ENCODE measurements around the gene SRD5A3. TPM values are rescaled to one million over a fixed set of nuclear protein-coding genes. Genes with fewer than 3 reads are reported as not detected.

Gene SRD5A3
- total RNA-seq, 1 donor from 2014 or later: 6.8 TPM

DNA sequence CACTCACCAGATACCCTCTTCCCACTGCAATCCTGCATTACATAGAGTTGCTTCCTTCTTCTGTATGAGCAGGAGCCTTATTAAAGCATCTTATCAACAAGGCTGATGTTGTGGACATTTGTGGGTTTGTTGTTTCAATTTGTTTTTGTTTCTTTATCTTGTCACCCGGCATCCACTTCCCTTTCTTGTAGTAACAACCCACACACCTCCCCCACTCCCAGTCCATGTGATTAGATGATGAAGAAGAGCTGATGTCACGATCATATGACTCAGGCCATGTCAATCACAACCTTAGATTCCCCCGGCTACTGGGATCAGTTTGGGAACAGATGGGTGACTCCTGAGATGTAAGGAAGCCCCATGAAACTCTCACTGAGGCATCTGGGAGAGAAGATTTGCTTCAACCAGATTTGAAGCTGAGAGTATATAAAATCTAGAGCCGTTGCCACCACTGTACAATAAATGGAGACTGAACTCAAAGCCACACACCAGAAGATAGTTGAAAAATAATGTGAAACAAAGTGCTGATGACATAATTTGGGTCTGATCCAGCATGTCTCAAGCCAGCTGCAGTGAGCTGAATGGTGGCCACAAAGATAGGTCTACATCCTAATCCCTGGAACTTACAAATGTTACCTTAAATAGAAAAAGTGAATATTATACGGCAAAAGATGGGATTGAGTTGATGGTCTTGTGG, 34.1 kb upstream of the SRD5A3 start:
- peak overlapping the region; percentile 47 for H3K27ac ChIP-seq (replicated peaks)
- no peaks in the 10 kb centered on the region for H3K9me3 ChIP-seq (replicated peaks)
- TF ChIP-seq, protein P1, sequence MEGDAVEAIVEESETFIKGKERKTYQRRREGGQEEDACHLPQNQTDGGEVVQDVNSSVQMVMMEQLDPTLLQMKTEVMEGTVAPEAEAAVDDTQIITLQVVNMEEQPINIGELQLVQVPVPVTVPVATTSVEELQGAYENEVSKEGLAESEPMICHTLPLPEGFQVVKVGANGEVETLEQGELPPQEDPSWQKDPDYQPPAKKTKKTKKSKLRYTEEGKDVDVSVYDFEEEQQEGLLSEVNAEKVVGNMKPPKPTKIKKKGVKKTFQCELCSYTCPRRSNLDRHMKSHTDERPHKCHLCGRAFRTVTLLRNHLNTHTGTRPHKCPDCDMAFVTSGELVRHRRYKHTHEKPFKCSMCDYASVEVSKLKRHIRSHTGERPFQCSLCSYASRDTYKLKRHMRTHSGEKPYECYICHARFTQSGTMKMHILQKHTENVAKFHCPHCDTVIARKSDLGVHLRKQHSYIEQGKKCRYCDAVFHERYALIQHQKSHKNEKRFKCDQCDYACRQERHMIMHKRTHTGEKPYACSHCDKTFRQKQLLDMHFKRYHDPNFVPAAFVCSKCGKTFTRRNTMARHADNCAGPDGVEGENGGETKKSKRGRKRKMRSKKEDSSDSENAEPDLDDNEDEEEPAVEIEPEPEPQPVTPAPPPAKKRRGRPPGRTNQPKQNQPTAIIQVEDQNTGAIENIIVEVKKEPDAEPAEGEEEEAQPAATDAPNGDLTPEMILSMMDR (IDR thresholded peaks at IDR 0.05; ENCODE audit: borderline replicate concordance): no peak
- H3K36me3 ChIP-seq: no peaks in the 10 kb centered on the region
- no peak overlapping the region for H3K4me3 ChIP-seq
- no peak for DNase-seq
- no peaks in the 10 kb centered on the region for H3K4me1 ChIP-seq
- H3K27me3 ChIP-seq (ENCODE audit: low read depth): peaks cover 6% of the 10 kb centered on the region
- intact Hi-C loops (cut with micrococcal nuclease): no loop called here

DNA sequence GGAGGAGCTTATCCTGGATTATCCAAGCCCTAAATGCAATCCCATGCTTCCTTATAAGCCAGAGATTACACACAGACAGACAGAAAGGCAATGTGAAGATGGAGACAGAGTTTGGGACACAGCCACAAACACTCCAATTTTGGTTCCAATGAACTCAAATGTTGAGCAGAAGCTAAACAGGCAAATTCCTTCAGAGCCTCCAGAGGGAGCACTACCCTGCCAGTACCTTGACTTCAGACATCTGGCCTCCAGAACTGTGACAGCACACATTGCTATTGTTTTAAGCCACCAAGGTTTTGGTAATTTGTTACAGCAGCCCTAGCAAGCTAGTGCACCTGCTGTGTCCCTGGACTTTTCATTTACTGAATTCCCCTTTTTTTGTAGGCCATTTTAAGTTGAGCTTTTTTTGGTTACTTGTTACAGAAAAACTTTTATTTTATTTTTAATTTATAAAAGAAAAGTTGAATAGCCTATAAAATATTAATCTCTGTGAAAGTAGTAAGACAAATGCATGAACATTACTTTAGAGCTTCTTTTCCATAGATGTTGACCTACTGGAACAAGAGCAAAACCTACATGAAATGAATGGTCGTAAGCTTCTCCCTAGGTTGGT, 33.4 kb upstream of the SRD5A3 start:
- Histone ChIP-seq H3K9me3 (replicated peaks) (no peaks in the 10 kb centered on the region), H3K4me3 (no peak overlapping the region), H3K4me1 (no peaks in the 10 kb centered on the region), H3K36me3 (no peaks in the 10 kb centered on the region), H3K27ac (replicated peaks) (peak overlapping the region; percentile 47), H3K27me3 (ENCODE audit: low read depth) (peaks cover 6% of the 10 kb centered on the region)
- no peak for DNase-seq
- TF ChIP-seq, protein P1 (IDR thresholded peaks at IDR 0.05; ENCODE audit: borderline replicate concordance): peak; percentile 79
- intact Hi-C loops (cut with micrococcal nuclease): no loop called here

DNA sequence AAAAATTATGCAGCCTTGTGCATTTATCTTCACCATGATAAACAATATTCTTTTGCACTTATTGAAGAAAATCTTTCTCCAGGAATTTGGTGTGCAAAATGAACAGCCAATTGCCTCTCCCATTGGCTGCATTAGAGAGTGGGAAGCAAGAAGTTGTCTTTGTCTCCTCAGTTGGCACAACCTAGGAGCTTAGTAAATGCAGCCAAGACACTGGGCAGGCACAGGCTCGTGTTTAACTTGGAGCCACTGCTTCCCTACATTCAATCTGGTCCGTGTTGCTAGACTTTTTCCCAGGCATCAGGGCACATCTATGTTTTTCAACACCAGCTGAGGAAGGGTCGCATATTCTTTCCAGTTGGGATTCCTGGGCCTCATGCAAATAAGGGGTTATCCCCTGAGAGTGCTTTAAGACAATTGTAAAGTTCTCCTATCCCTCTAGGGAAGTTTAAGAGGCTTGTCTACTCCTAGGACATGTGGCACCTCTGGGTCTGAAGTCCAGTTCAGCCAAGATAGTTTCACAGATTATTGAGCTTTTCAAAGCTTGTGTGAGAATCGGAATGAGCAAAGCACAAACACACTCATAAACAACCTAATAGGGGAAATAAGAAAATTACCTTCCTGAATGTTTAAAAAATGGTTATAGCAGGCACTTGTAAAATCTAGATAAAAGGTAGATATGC, 31.8 kb upstream of the SRD5A3 start:
- no peak for DNase-seq
- H3K4me1 ChIP-seq: peaks cover 15% of the 10 kb centered on the region
- no peaks in the 10 kb centered on the region for H3K36me3 ChIP-seq
- peaks cover 6% of the 10 kb centered on the region for H3K27me3 ChIP-seq (ENCODE audit: low read depth)
- no peak overlapping the region for H3K27ac ChIP-seq (replicated peaks)
- TF ChIP-seq, protein P1 (IDR thresholded peaks at IDR 0.05; ENCODE audit: borderline replicate concordance): no peak
- intact Hi-C loops (cut with micrococcal nuclease): no loop called here
- H3K4me3 ChIP-seq: no peak overlapping the region
- H3K9me3 ChIP-seq (replicated peaks): no peaks in the 10 kb centered on the region

DNA sequence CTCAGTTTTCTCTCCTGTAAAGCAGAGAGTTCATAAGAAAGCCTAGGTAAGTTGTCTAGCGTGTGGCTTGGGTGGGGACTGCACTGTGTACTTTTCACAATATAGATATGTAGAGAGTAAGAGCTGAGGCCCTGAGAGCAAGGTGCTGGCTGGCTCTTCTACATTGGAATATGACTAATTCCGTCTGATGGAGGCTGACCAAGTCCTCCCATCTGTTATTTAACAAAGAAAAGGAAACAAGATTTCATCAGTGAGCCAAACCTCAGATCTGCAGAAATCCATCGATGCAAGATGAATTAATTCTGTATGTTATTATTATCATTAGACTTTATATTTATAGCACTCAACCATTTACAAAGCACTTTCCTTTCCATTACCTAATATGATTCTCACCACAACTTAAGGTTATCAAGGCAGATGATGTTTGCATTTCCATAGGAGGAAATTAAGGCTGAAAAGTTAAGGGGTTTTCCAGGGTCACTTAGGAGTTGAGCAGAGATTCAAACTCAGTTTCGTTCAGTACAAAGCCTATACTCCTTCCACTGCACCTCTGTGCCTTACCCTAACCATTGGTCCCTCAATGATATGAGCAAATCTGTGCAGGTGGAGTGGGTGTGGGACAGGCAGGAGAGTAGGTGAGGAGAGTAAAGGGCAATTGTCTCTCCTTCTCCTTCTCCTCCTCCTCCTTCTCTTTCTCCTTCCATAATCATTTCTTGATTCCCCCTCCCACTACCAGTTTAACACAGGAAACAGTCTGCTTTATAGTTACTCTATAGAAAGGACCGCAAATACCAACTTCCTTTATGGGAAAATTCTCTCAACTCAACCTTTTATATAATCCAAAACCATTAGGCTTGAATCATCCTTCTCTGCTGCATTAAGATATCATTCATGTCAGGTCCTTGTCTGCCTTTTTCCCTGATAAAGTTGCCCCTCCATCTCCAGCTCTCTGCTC, 27.6 kb upstream of the SRD5A3 start:
- DNase-seq: no peak
- Histone ChIP-seq H3K4me3 (no peak overlapping the region), H3K36me3 (no peaks in the 10 kb centered on the region), H3K9me3 (replicated peaks) (no peaks in the 10 kb centered on the region), H3K27me3 (ENCODE audit: low read depth) (peaks cover 6% of the 10 kb centered on the region), H3K4me1 (peaks cover 20% of the 10 kb centered on the region), H3K27ac (replicated peaks) (no peak overlapping the region)
- intact Hi-C loops (cut with micrococcal nuclease): no loop called here
- TF ChIP-seq, protein P1 (IDR thresholded peaks at IDR 0.05; ENCODE audit: borderline replicate concordance): no peak

DNA sequence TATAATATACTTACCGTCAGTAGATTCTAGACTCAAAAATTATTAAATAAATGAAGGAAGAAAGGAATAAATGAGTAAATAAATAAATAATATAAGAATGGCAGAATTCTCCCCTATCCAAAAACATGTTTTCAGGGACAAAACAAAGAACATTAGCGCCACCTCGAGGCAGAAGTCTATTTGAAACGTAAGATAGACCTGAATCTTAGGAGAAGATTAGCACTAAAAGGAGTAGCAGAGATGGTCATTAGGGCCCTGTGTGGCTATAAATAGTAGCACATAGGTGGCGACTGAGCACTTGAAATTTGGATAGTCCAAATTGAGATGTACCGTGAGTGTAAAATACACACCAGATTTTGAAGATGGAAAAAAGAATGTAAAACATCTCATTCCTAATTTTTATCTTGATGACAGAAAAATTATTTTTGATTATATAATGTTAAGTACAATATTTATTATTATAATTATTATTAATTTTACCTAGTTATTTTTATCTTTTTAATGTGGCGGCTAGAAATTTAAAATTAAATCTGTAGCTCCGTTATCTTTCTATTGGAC, 24.3 kb upstream of the SRD5A3 start:
- H3K27me3 ChIP-seq (ENCODE audit: low read depth): no peaks in the 10 kb centered on the region
- no peak overlapping the region for H3K4me3 ChIP-seq
- no peaks in the 10 kb centered on the region for H3K9me3 ChIP-seq (replicated peaks)
- H3K27ac ChIP-seq (replicated peaks): no peak overlapping the region
- intact Hi-C loops (cut with micrococcal nuclease): loop anchor here (5.0 to 10.0 kb wide), 2 partner anchors 324 to 347 kb away; no protein-coding TSS in a partner anchor
- peaks cover 20% of the 10 kb centered on the region for H3K4me1 ChIP-seq
- peak; percentile 28 for DNase-seq
- TF ChIP-seq, protein P1 (IDR thresholded peaks at IDR 0.05; ENCODE audit: borderline replicate concordance): peak; percentile 77
- no peaks in the 10 kb centered on the region for H3K36me3 ChIP-seq

Data from left ventricle myocardium inferior (tissue), 1 donor.